IMR-90 (cell line): ENCODE measurements around the gene SVIL.

Experiments
- BHLHE40 ChIP-seq: fragments of 150-350 bp; IDR thresholded peaks from 2 replicates; pipeline ENCODE4 v1.6.1; 2016; ENCODE audit warnings: mild to moderate bottlenecking, low read depth, low read length
- CEBPB ChIP-seq: IDR thresholded peaks from 2 replicates; pipeline ENCODE4 v1.6.1; 2012; ENCODE audit warnings: low read depth, low read length, improper control_type of control experiment
- CHD1 ChIP-seq: IDR thresholded peaks from 2 replicates; pipeline ENCODE4 v1.6.1; 2012; ENCODE audit warnings: low read depth, low read length, improper control_type of control experiment
- CTCF ChIP-seq: conservative IDR thresholded peaks from 2 replicates; pipeline ENCODE4 v1.5.1; 2012; ENCODE audit warnings: mild to moderate bottlenecking, low read depth, low read length, improper control_type of control experiment
- ELK1 ChIP-seq: fragments of 150-350 bp; IDR thresholded peaks from 2 replicates; pipeline ENCODE4 v1.6.1; 2016; ENCODE audit warnings: low read depth, mild to moderate bottlenecking, low read length, moderate library complexity, borderline replicate concordance
- MAZ ChIP-seq: IDR thresholded peaks from 2 replicates; pipeline ENCODE4 v1.6.1; 2012; ENCODE audit warnings: low read depth, mild to moderate bottlenecking, low read length, improper control_type of control experiment, moderate library complexity, borderline replicate concordance
- MXI1 ChIP-seq: IDR thresholded peaks from 2 replicates; pipeline ENCODE4 v1.6.1; 2012; ENCODE audit warnings: low read depth, mild to moderate bottlenecking, low read length, moderate library complexity, borderline replicate concordance
- NFE2L2 ChIP-seq: fragments of 150-350 bp; IDR thresholded peaks from 2 replicates; pipeline ENCODE4 v1.6.1; 2016; ENCODE audit warnings: low read depth, mild to moderate bottlenecking, low read length
- POLR2A ChIP-seq: IDR thresholded peaks from 2 replicates; pipeline ENCODE4 v1.6.1; 2012; ENCODE audit warnings: mild to moderate bottlenecking, low read depth, low read length
- RAD21 ChIP-seq: IDR thresholded peaks from 2 replicates; pipeline ENCODE4 v1.6.1; 2012; ENCODE audit warnings: low read length, improper control_type of control experiment
- RCOR1 ChIP-seq: IDR thresholded peaks from 2 replicates; pipeline ENCODE4 v1.6.1; 2012; ENCODE audit warnings: mild to moderate bottlenecking, low read length, improper control_type of control experiment; ENCODE audit not compliant: insufficient replicate concordance
- RFX5 ChIP-seq: IDR thresholded peaks from 2 replicates; pipeline ENCODE4 v1.8.0; 2012; ENCODE audit warnings: low read depth, mild to moderate bottlenecking, low read length, moderate library complexity
- SMC3 ChIP-seq: fragments of 150-350 bp; IDR thresholded peaks from 2 replicates; pipeline ENCODE4 v1.6.1; 2016; ENCODE audit warnings: low read depth, mild to moderate bottlenecking, antibody characterized with exemption, low read length, moderate library complexity
- USF2 ChIP-seq: fragments of 150-350 bp; IDR thresholded peaks from 2 replicates; pipeline ENCODE4 v1.6.1; 2017; ENCODE audit warnings: mild to moderate bottlenecking, antibody characterized with exemption, low read length, low read depth

GRCh38 chr10:29470843-29471543 is 163.8 kb downstream of the SVIL start:
- TF ChIP-seq CEBPB (no peak), RFX5 (no peak), RCOR1 (no peak), MXI1 (no peak), CTCF (no peak), RAD21 (no peak), POLR2A (no peak), ELK1 (no peak), CHD1 (no peak), NFE2L2 (no peak), SMC3 (no peak), BHLHE40 (no peak), USF2 (no peak), MAZ (no peak)
